GM12878 (cell line): ENCODE results near the gene PRPF40B. TPM values are rescaled to one million over a fixed set of nuclear protein-coding genes. Genes with fewer than 3 reads are reported as not detected.

Experiments used
- ATAC-seq: fragments of 200-7000 bp; cut with Tn5 transposase; 3 replicates; pipeline ENCODE4 v1.9.1; 2020; ENCODE audit warnings: mild to moderate bottlenecking, moderate library complexity
- BruUV-seq: library from RNA; stranded (reverse); fragments of 400-500 nt; replicated peaks from 2 replicates; lab custom pipeline; 2021; lab: Mats Ljungman, UMichigan
- CTCF ChIA-PET: fragments of 300-600 bp; sonication (Branson Sonifier 250); formaldehyde crosslinking; extraction: SDS; loops from one replicate; lab custom pipeline; 2021; ENCODE audit warnings: inconsistent platforms; lab: Yijun Ruan, JAX
- POLR2A ChIA-PET: fragments of 350-600 bp; formaldehyde crosslinking; extraction: SDS; loops from one replicate; lab custom pipeline; 2021; ENCODE audit warnings: inconsistent platforms; lab: Charles Lee
- RAD21 ChIA-PET: fragments of 300-600 bp; sonication (Branson Sonifier 250); formaldehyde crosslinking; loops from one replicate; lab custom pipeline; 2023; ENCODE audit warnings: antibody characterized with exemption; ENCODE audit not compliant: unreplicated experiment; lab: Charles Lee
- SMC1A ChIA-PET: fragments of 300-600 bp; sonication (Branson Sonifier 250); formaldehyde crosslinking; loops from one replicate; lab custom pipeline; 2023; ENCODE audit not compliant: unreplicated experiment, uncharacterized antibody; lab: Charles Lee
- DNase-seq: peaks from one replicate; pipeline ENCODE4 v3.0.0-alpha.2; 2011; ENCODE audit warnings: low read depth, low spot score
- FAIRE-seq: peaks from 3 replicates; lab custom pipeline; 2011; peaks lifted over from hg19 to GRCh38; lab: Jason Lieb, UNC
- H2AFZ ChIP-seq: 2 replicates; pipeline ENCODE4 v1.6.0; 2011; ENCODE audit warnings: low read depth, low read length, control low read depth; ENCODE audit not compliant: control insufficient read depth
- H3K27ac ChIP-seq: 2 replicates; pipeline ENCODE4 v1.5.1; 2011; ENCODE audit warnings: control low read depth; ENCODE audit not compliant: control insufficient read depth, insufficient read depth
- H3K27me3 ChIP-seq, 2 experiments: replicated peaks in 1 of 2; 2 replicates each; pipeline versions ENCODE4 v1.6.0 to v1.6.1; 2011; ENCODE audit warnings: low read length in 1 of 2; ENCODE audit not compliant: control insufficient read depth in 2 of 2, insufficient read depth in 2 of 2
- H3K36me3 ChIP-seq, 2 experiments: 2 replicates each; pipeline ENCODE4 v1.5.1; 2011; ENCODE audit warnings: low read length in 1 of 2; ENCODE audit not compliant: control insufficient read depth in 2 of 2, insufficient read depth in 2 of 2
- H3K4me1 ChIP-seq: 2 replicates; pipeline ENCODE4 v1.6.1; 2011; ENCODE audit warnings: mild to moderate bottlenecking, low read length, moderate library complexity, mixed read lengths; ENCODE audit not compliant: control insufficient read depth, insufficient read depth
- H3K4me2 ChIP-seq: 2 replicates; pipeline ENCODE4 v1.6.0; 2011; ENCODE audit warnings: control low read depth; ENCODE audit not compliant: control insufficient read depth, insufficient read depth
- H3K4me3 ChIP-seq: fragments of 200-600 bp; sonication (generic); 2 replicates; pipeline ENCODE4 v1.5.1; 2016
- H3K79me2 ChIP-seq: 2 replicates; pipeline ENCODE4 v1.6.0; 2011; ENCODE audit warnings: low read length; ENCODE audit not compliant: control insufficient read depth, insufficient read depth
- H3K9ac ChIP-seq: 2 replicates; pipeline ENCODE4 v1.8.0; 2011; ENCODE audit warnings: low read length, control low read depth, mixed read lengths; ENCODE audit not compliant: control insufficient read depth, insufficient read depth
- H3K9me3 ChIP-seq: replicated peaks from 3 replicates; pipeline ENCODE4 v1.5.1; 2011; ENCODE audit warnings: mild to moderate bottlenecking, low read length; ENCODE audit not compliant: control insufficient read depth, insufficient read depth
- H4K20me1 ChIP-seq: 2 replicates; pipeline ENCODE4 v1.6.0; 2011; ENCODE audit not compliant: control insufficient read depth, insufficient read depth
- BCLAF1 ChIP-seq: fragments of 450-650 bp; IDR thresholded peaks from 2 replicates; pipeline ENCODE4 v1.6.1; 2017; ENCODE audit warnings: antibody characterized with exemption, mild to moderate bottlenecking, moderate library complexity
- RELA ChIP-seq: fragments of 450-650 bp; IDR thresholded peaks from 2 replicates; pipeline ENCODE4 v1.8.0; 2014; ENCODE audit warnings: borderline replicate concordance; ENCODE audit not compliant: partially characterized antibody
- RUNX3 ChIP-seq: IDR thresholded peaks from 2 replicates; pipeline ENCODE4 v1.6.1; 2012; ENCODE audit warnings: low read length, inconsistent platforms
- SUPT20H ChIP-seq: IDR thresholded peaks from 2 replicates; pipeline ENCODE4 v1.6.1; 2011; ENCODE audit warnings: low read depth, mild to moderate bottlenecking, low read length, moderate library complexity, borderline replicate concordance; ENCODE audit not compliant: control insufficient read depth
- WGBS: methylation state at CpG from one replicate; pipeline ENCODE4 v1.1.6; 2016; ENCODE audit warnings: low lambda C conversion rate; ENCODE audit not compliant: insufficient replicate concordance, insufficient coverage; ENCODE audit errors: missing lambda C conversion rate; 5-methylcytosine and 5-hydroxymethylcytosine counted together
- in situ Hi-C: fragments of 300-500 bp; cut with MboI; formaldehyde crosslinking; loops from 9 replicates; pipeline ENCODE4 v1.14.3; 2018; ENCODE audit warnings: mixed read lengths
- intact Hi-C: fragments of 100-400 bp; cut with micrococcal nuclease; formaldehyde crosslinking; loops from one replicate; pipeline ENCODE4 v1.14.2; 2022; ENCODE audit not compliant: unreplicated experiment
- polyA plus RNA-seq, 11 experiments: library from polyadenylated mRNA; depleted of rRNA in 4 of 11; unstranded in 6 of 11; stranded (reverse) in 5 of 11; fragments of >200 nt; fragmentation: Nextera tagmentation in 4 of 11; fragmentation: Illumina TruSeq in 1 of 11; extraction: Ambion mirVana in 4 of 11; extraction: Trizol in 1 of 11; gene quantifications; 1 replicate in 1 of 11; 2 replicates in 10 of 11; pipeline versions ENCODE4 v1.2.1 to v1.2.3, GENCODE V29; 2011 to 2016; ENCODE audit warnings: inconsistent platforms in 2 of 11, missing spikeins in 2 of 11, low read depth in 1 of 11
- small RNA-seq: library from RNA; depleted of rRNA; stranded (forward); fragments of <200 nt; gene quantifications from one replicate; pipeline ENCODE3, GENCODE V24; 2014
- total RNA-seq, 4 experiments: library from RNA; depleted of rRNA in 3 of 4; stranded (reverse); fragments of >200 nt in 3 of 4; fragmentation: Illumina TruSeq in 1 of 4; extraction: Trizol in 1 of 4; gene quantifications; 2 replicates each; pipeline versions ENCODE4 v1.2.1 to v1.2.3, GENCODE V29; 2013 to 2021
- TF ChIP-seq, protein P1 (sequence below): fragments of 450-650 bp; IDR thresholded peaks from 2 replicates; pipeline ENCODE4 v1.6.1; 2017; ENCODE audit warnings: mild to moderate bottlenecking, low read depth, inconsistent platforms; ENCODE audit not compliant: poor library complexity, severe bottlenecking
- TF ChIP-seq, protein P2 (sequence below): IDR thresholded peaks from 2 replicates; pipeline ENCODE4 v1.6.1; 2012; ENCODE audit warnings: low read depth, low read length, improper control_type of control experiment

Gene PRPF40B
- total and polyA plus RNA-seq, 10 of the 15 experiments (the other 5 are each of a cell fraction or from before 2014, with no cell fraction given) = 0.31 to 17.9 (median 7.3) TPM

GRCh38 chr12:49693931-49694444 is 70.6 kb downstream of the PRPF40B start:
- Histone ChIP-seq H3K36me3 (no peaks in the 10 kb centered on the region), H3K27ac (no peak overlapping the region), H3K27me3 (no peaks in the 10 kb centered on the region), H3K4me2 (no peak overlapping the region), H4K20me1 (no peaks in the 10 kb centered on the region)
- in situ Hi-C loops = no loop called here
- ChIA-PET POLR2A (interaction anchor here (7.9 kb wide), 1 partner anchor 10 kb away, joined by 86 read pairs; no protein-coding TSS in a partner anchor), RAD21 (no interaction called here), SMC1A (interaction anchor here (1.2 to 8.5 kb wide), 4 partner anchors 10 to 31 kb away, joined by 3 to 131 read pairs (median 64); no protein-coding TSS in a partner anchor)
- BruUV-seq = no TSS peak
- 98% methylated on average over 8 of the region's 8 CpGs for WGBS
- FAIRE-seq (no peak), DNase-seq (no peak)
- intact Hi-C loops = no loop called here
- TF ChIP-seq, protein P1, sequence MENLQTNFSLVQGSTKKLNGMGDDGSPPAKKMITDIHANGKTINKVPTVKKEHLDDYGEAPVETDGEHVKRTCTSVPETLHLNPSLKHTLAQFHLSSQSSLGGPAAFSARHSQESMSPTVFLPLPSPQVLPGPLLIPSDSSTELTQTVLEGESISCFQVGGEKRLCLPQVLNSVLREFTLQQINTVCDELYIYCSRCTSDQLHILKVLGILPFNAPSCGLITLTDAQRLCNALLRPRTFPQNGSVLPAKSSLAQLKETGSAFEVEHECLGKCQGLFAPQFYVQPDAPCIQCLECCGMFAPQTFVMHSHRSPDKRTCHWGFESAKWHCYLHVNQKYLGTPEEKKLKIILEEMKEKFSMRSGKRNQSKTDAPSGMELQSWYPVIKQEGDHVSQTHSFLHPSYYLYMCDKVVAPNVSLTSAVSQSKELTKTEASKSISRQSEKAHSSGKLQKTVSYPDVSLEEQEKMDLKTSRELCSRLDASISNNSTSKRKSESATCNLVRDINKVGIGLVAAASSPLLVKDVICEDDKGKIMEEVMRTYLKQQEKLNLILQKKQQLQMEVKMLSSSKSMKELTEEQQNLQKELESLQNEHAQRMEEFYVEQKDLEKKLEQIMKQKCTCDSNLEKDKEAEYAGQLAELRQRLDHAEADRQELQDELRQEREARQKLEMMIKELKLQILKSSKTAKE = no peak
- TF ChIP-seq, protein P2, sequence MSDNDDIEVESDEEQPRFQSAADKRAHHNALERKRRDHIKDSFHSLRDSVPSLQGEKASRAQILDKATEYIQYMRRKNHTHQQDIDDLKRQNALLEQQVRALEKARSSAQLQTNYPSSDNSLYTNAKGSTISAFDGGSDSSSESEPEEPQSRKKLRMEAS = no peak
- TF ChIP-seq BCLAF1 (no peak), RELA (no peak), SUPT20H (no peak), RUNX3 (no peak)
- TF ChIP-seq, all 136 proteins: peak for 0
- CTCF ChIA-PET = interaction anchor here (1.0 to 7.7 kb wide), 2 partner anchors 10 kb away, joined by 3 to 66 read pairs; no protein-coding TSS in a partner anchor
- peaks cover 85% of the 10 kb centered on the region for H3K79me2 ChIP-seq
- peaks cover 44% of the 10 kb centered on the region for H3K4me1 ChIP-seq
- H3K9ac ChIP-seq = no peak overlapping the region
- no peak overlapping the region for H3K4me3 ChIP-seq
- ATAC-seq = no peak
- no peak overlapping the region for H2AFZ ChIP-seq
- no peaks in the 10 kb centered on the region for H3K9me3 ChIP-seq

Small RNAs within 50 kb of the gene (small RNA-seq; reads per million reads assigned to genes)
- gene HIGD1AP9 = not detected
- not detected for gene POLR2KP1
- not detected for gene RNU6-834P

Other genes starting within 250 kb of the PRPF40B start
- 0.11 and 0.45 TPM in 2 replicates for gene KCNH3, start 84.5 kb upstream of the PRPF40B start, total RNA-seq (2014; rRNA removed)
- gene KCNH3, start 84.5 kb upstream of the PRPF40B start, total RNA-seq (2014; rRNA removed; fragmentation: Illumina TruSeq; extraction: Trizol) = 0.05 TPM in 1 of 2 replicates, not detected in the other
- gene KCNH3, start 84.5 kb upstream of the PRPF40B start, total RNA-seq (2021) = 0.08 and 0.29 TPM in 2 replicates
- gene KCNH3, start 84.5 kb upstream of the PRPF40B start, polyA plus RNA-seq (2011; rRNA removed) = 0.03 TPM in 1 of 2 replicates, not detected in the other
- gene KCNH3, start 84.5 kb upstream of the PRPF40B start, polyA plus RNA-seq (2014; fragmentation: Illumina TruSeq; extraction: Trizol) = 0.04 TPM in 1 of 2 replicates, not detected in the other
- not detected for gene KCNH3, start 84.5 kb upstream of the PRPF40B start, polyA plus RNA-seq (2014; fragmentation: Nextera tagmentation; extraction: Ambion mirVana)
- gene KCNH3, start 84.5 kb upstream of the PRPF40B start, polyA plus RNA-seq (2014; rRNA removed) = 0.26 and 0.49 TPM in 2 replicates
- not detected for gene KCNH3, start 84.5 kb upstream of the PRPF40B start, polyA plus RNA-seq (2016; fragmentation: Nextera tagmentation; extraction: Ambion mirVana)
- gene MCRS1, start 55.4 kb upstream of the PRPF40B start, total RNA-seq (2014; rRNA removed) = 59.2 and 62.7 TPM in 2 replicates
- 45.3 and 49.5 TPM in 2 replicates for gene MCRS1, start 55.4 kb upstream of the PRPF40B start, total RNA-seq (2014; rRNA removed; fragmentation: Illumina TruSeq; extraction: Trizol)
- gene MCRS1, start 55.4 kb upstream of the PRPF40B start, total RNA-seq (2021) = 63.0 and 67.9 TPM in 2 replicates
- 26.1 and 44.8 TPM in 2 replicates for gene MCRS1, start 55.4 kb upstream of the PRPF40B start, polyA plus RNA-seq (2011; rRNA removed)
- gene MCRS1, start 55.4 kb upstream of the PRPF40B start, polyA plus RNA-seq (2014; fragmentation: Illumina TruSeq; extraction: Trizol) = 17.2 and 46.9 TPM in 2 replicates
- gene MCRS1, start 55.4 kb upstream of the PRPF40B start, polyA plus RNA-seq (2014; fragmentation: Nextera tagmentation; extraction: Ambion mirVana) = 10 to 100 TPM; 34.3 to 52.4 TPM
- 76.7 and 78.4 TPM in 2 replicates for gene MCRS1, start 55.4 kb upstream of the PRPF40B start, polyA plus RNA-seq (2014; rRNA removed)
- gene MCRS1, start 55.4 kb upstream of the PRPF40B start, polyA plus RNA-seq (2016; fragmentation: Nextera tagmentation; extraction: Ambion mirVana) = 10 to 100 TPM; 75.2 to 82.8 TPM
- gene FAM186B, start 17.9 kb upstream of the PRPF40B start, total RNA-seq (2014; rRNA removed) = 0.51 and 0.87 TPM in 2 replicates
- 0.58 and 0.60 TPM in 2 replicates for gene FAM186B, start 17.9 kb upstream of the PRPF40B start, total RNA-seq (2014; rRNA removed; fragmentation: Illumina TruSeq; extraction: Trizol)
- gene FAM186B, start 17.9 kb upstream of the PRPF40B start, total RNA-seq (2021) = 0.48 and 0.69 TPM in 2 replicates
- gene FAM186B, start 17.9 kb upstream of the PRPF40B start, polyA plus RNA-seq (2011; rRNA removed) = 0.10 and 0.20 TPM in 2 replicates
- gene FAM186B, start 17.9 kb upstream of the PRPF40B start, polyA plus RNA-seq (2014; fragmentation: Illumina TruSeq; extraction: Trizol) = 0.46 and 0.51 TPM in 2 replicates
- gene FAM186B, start 17.9 kb upstream of the PRPF40B start, polyA plus RNA-seq (2014; fragmentation: Nextera tagmentation; extraction: Ambion mirVana) = under 1 TPM; 0.13 to 0.42 TPM
- gene FAM186B, start 17.9 kb upstream of the PRPF40B start, polyA plus RNA-seq (2014; rRNA removed) = 0.45 and 0.51 TPM in 2 replicates
- gene FAM186B, start 17.9 kb upstream of the PRPF40B start, polyA plus RNA-seq (2016; fragmentation: Nextera tagmentation; extraction: Ambion mirVana) = under 1 TPM; 0.57 to 0.79 TPM
- 44.1 and 46.8 TPM in 2 replicates for gene FMNL3, start 83.8 kb downstream of the PRPF40B start, total RNA-seq (2014; rRNA removed)
- 29.1 and 29.2 TPM in 2 replicates for gene FMNL3, start 83.8 kb downstream of the PRPF40B start, total RNA-seq (2014; rRNA removed; fragmentation: Illumina TruSeq; extraction: Trizol)
- 60.5 and 64.9 TPM in 2 replicates for gene FMNL3, start 83.8 kb downstream of the PRPF40B start, total RNA-seq (2021)
- gene FMNL3, start 83.8 kb downstream of the PRPF40B start, polyA plus RNA-seq (2011; rRNA removed) = 40.6 and 47.6 TPM in 2 replicates
- gene FMNL3, start 83.8 kb downstream of the PRPF40B start, polyA plus RNA-seq (2014; fragmentation: Illumina TruSeq; extraction: Trizol) = 35.3 and 40.6 TPM in 2 replicates
- 1 to 10 TPM; 3.0 to 5.3 TPM for gene FMNL3, start 83.8 kb downstream of the PRPF40B start, polyA plus RNA-seq (2014; fragmentation: Nextera tagmentation; extraction: Ambion mirVana)
- gene FMNL3, start 83.8 kb downstream of the PRPF40B start, polyA plus RNA-seq (2014; rRNA removed) = 32.6 and 35.0 TPM in 2 replicates
- gene FMNL3, start 83.8 kb downstream of the PRPF40B start, polyA plus RNA-seq (2016; fragmentation: Nextera tagmentation; extraction: Ambion mirVana) = 10 to 100 TPM; 15.1 to 15.7 TPM
- gene TMBIM6, start 118.0 kb downstream of the PRPF40B start, total RNA-seq (2014; rRNA removed) = 231 and 268 TPM in 2 replicates
- gene TMBIM6, start 118.0 kb downstream of the PRPF40B start, total RNA-seq (2014; rRNA removed; fragmentation: Illumina TruSeq; extraction: Trizol) = 221 and 224 TPM in 2 replicates
- gene TMBIM6, start 118.0 kb downstream of the PRPF40B start, total RNA-seq (2021) = 302 and 306 TPM in 2 replicates
- gene TMBIM6, start 118.0 kb downstream of the PRPF40B start, polyA plus RNA-seq (2011; rRNA removed) = 505 and 603 TPM in 2 replicates
- 308 and 371 TPM in 2 replicates for gene TMBIM6, start 118.0 kb downstream of the PRPF40B start, polyA plus RNA-seq (2014; fragmentation: Illumina TruSeq; extraction: Trizol)
- gene TMBIM6, start 118.0 kb downstream of the PRPF40B start, polyA plus RNA-seq (2014; fragmentation: Nextera tagmentation; extraction: Ambion mirVana) = 1,000 to 10,000 TPM in 1 of 2 experiments, 100 to 1,000 TPM in 1; 853 to 1,192 TPM
- 220 and 242 TPM in 2 replicates for gene TMBIM6, start 118.0 kb downstream of the PRPF40B start, polyA plus RNA-seq (2014; rRNA removed)
- 100 to 1,000 TPM; 451 to 455 TPM for gene TMBIM6, start 118.0 kb downstream of the PRPF40B start, polyA plus RNA-seq (2016; fragmentation: Nextera tagmentation; extraction: Ambion mirVana)
- gene NCKAP5L, start 204.9 kb downstream of the PRPF40B start, total RNA-seq (2014; rRNA removed) = 8.2 TPM in 2 replicates
- 4.3 and 4.4 TPM in 2 replicates for gene NCKAP5L, start 204.9 kb downstream of the PRPF40B start, total RNA-seq (2014; rRNA removed; fragmentation: Illumina TruSeq; extraction: Trizol)
- 14.8 and 15.8 TPM in 2 replicates for gene NCKAP5L, start 204.9 kb downstream of the PRPF40B start, total RNA-seq (2021)
- 2.1 and 3.1 TPM in 2 replicates for gene NCKAP5L, start 204.9 kb downstream of the PRPF40B start, polyA plus RNA-seq (2011; rRNA removed)
- gene NCKAP5L, start 204.9 kb downstream of the PRPF40B start, polyA plus RNA-seq (2014; fragmentation: Illumina TruSeq; extraction: Trizol) = 1.1 and 3.4 TPM in 2 replicates
- under 1 TPM; 0.03 to 0.16 TPM for gene NCKAP5L, start 204.9 kb downstream of the PRPF40B start, polyA plus RNA-seq (2014; fragmentation: Nextera tagmentation; extraction: Ambion mirVana)
- 8.1 and 10.7 TPM in 2 replicates for gene NCKAP5L, start 204.9 kb downstream of the PRPF40B start, polyA plus RNA-seq (2014; rRNA removed)
- 1 to 10 TPM; 4.4 to 5.5 TPM for gene NCKAP5L, start 204.9 kb downstream of the PRPF40B start, polyA plus RNA-seq (2016; fragmentation: Nextera tagmentation; extraction: Ambion mirVana)
- 5.8 and 6.0 TPM in 2 replicates for gene BCDIN3D, start 219.5 kb downstream of the PRPF40B start, total RNA-seq (2014; rRNA removed)
- gene BCDIN3D, start 219.5 kb downstream of the PRPF40B start, total RNA-seq (2014; rRNA removed; fragmentation: Illumina TruSeq; extraction: Trizol) = 6.2 and 6.4 TPM in 2 replicates
- gene BCDIN3D, start 219.5 kb downstream of the PRPF40B start, total RNA-seq (2021) = 5.6 and 7.1 TPM in 2 replicates
- gene BCDIN3D, start 219.5 kb downstream of the PRPF40B start, polyA plus RNA-seq (2011; rRNA removed) = 3.7 and 4.1 TPM in 2 replicates
- gene BCDIN3D, start 219.5 kb downstream of the PRPF40B start, polyA plus RNA-seq (2014; fragmentation: Illumina TruSeq; extraction: Trizol) = 6.7 and 7.8 TPM in 2 replicates
- gene BCDIN3D, start 219.5 kb downstream of the PRPF40B start, polyA plus RNA-seq (2014; fragmentation: Nextera tagmentation; extraction: Ambion mirVana) = 1 to 10 TPM; 5.5 to 6.3 TPM
- 4.7 and 7.2 TPM in 2 replicates for gene BCDIN3D, start 219.5 kb downstream of the PRPF40B start, polyA plus RNA-seq (2014; rRNA removed)
- 1 to 10 TPM; 6.5 to 6.8 TPM for gene BCDIN3D, start 219.5 kb downstream of the PRPF40B start, polyA plus RNA-seq (2016; fragmentation: Nextera tagmentation; extraction: Ambion mirVana)